ENCODE results near the gene YES1.

The YES1 gene

GRCh38 chr18:811892-812375 lies at the start of gene YES1:
Gene YES1, minus strand, starts transcription at chr18:812242. Its CDS starts 55,415 bp downstream, at chr18:756827.
- DNase-seq (ENCODE audit: low spot score): no peak

GRCh38 chr18:857986-858385 lies 45.9 kb upstream of the YES1 start:
- no peak for DNase-seq (ENCODE audit: low spot score)

- no peak for DNase-seq (ENCODE audit: low spot score)
Measured at GRCh38 chr18:853471-853870, 41.4 kb upstream of the YES1 start.

GRCh38 chr18:850960-851359 lies 38.9 kb upstream of the YES1 start:
- DNase-seq (ENCODE audit: low spot score): no peak

- no peak for DNase-seq (ENCODE audit: low spot score)
Measured at GRCh38 chr18:849021-849420, 37.0 kb upstream of the YES1 start.

- no peak for DNase-seq (ENCODE audit: low spot score)
Measured at GRCh38 chr18:848062-848861, 36.2 kb upstream of the YES1 start.

GRCh38 chr18:845152-845819 lies 33.2 kb upstream of the YES1 start:
- no peak for DNase-seq (ENCODE audit: low spot score)

- no peak for DNase-seq (ENCODE audit: low spot score)
Measured at GRCh38 chr18:841647-842370, 29.8 kb upstream of the YES1 start.

GRCh38 chr18:840516-840915 lies 28.5 kb upstream of the YES1 start:
- DNase-seq (ENCODE audit: low spot score): no peak

- no peak for DNase-seq (ENCODE audit: low spot score)
Measured at GRCh38 chr18:840023-840408, 28.0 kb upstream of the YES1 start.

GRCh38 chr18:839224-840022 lies 27.4 kb upstream of the YES1 start:
- DNase-seq (ENCODE audit: low spot score): peak; percentile 92

- DNase-seq (ENCODE audit: low spot score): no peak
Measured at GRCh38 chr18:837922-838321, 25.9 kb upstream of the YES1 start.

GRCh38 chr18:834082-834720 lies 22.2 kb upstream of the YES1 start:
- DNase-seq (ENCODE audit: low spot score): no peak

GRCh38 chr18:833197-833596 lies 21.2 kb upstream of the YES1 start:
- no peak for DNase-seq (ENCODE audit: low spot score)

GRCh38 chr18:832085-832681 lies 20.1 kb upstream of the YES1 start:
- DNase-seq (ENCODE audit: low spot score): peak; percentile 46

- peak; percentile 27 for DNase-seq (ENCODE audit: low spot score)
Measured at GRCh38 chr18:830315-830901, 18.4 kb upstream of the YES1 start.

- DNase-seq (ENCODE audit: low spot score): no peak
Measured at GRCh38 chr18:829432-829831, 17.4 kb upstream of the YES1 start.

GRCh38 chr18:827093-827677 lies 15.1 kb upstream of the YES1 start:
- no peak for DNase-seq (ENCODE audit: low spot score)

GRCh38 chr18:825891-826585 lies 14.0 kb upstream of the YES1 start:
- no peak for DNase-seq (ENCODE audit: low spot score)

- DNase-seq (ENCODE audit: low spot score): no peak
Measured at GRCh38 chr18:824179-824578, 12.1 kb upstream of the YES1 start.

Measured in iPS-NIHi11 (cell line).